WTC11 (cell line): ENCODE results near the gene DNPEP. TPM values are rescaled to one million over a fixed set of nuclear protein-coding genes. Genes with fewer than 3 reads are reported as not detected.

Experiments
- ATAC-seq: fragments of 200-7000 bp; cut with Tn5 transposase; 2 replicates; pipeline ENCODE4 v1.10.0; 2021; ENCODE audit warnings: mild to moderate bottlenecking, moderate library complexity
- CTCF ChIA-PET: fragments of 300-600 bp; sonication (Branson Sonifier 250); formaldehyde crosslinking; loops from one replicate; lab custom pipeline; 2021; ENCODE audit warnings: antibody characterized with exemption; lab: Charles Lee
- POLR2A ChIA-PET: fragments of 350-600 bp; sonication (Branson Sonifier 250); formaldehyde crosslinking; loops from one replicate; lab custom pipeline; 2021; ENCODE audit warnings: antibody characterized with exemption; lab: Charles Lee
- DNase-seq: peaks from one replicate; pipeline ENCODE4 v3.0.0; 2021; ENCODE audit warnings: low spot score
- H3K27ac Mint-ChIP-seq: 2 replicates; pipeline ENCODE4 v1.8.0; 2021; ENCODE audit warnings: mixed read lengths
- H3K27me3 Mint-ChIP-seq: 2 replicates; pipeline ENCODE4 v1.8.0; 2021; ENCODE audit warnings: low read depth, mild to moderate bottlenecking, moderate library complexity, mixed read lengths
- H3K36me3 Mint-ChIP-seq: 2 replicates; pipeline ENCODE4 v1.8.0; 2021; ENCODE audit warnings: mixed read lengths
- H3K4me1 Mint-ChIP-seq: 2 replicates; pipeline ENCODE4 v1.8.0; 2022; ENCODE audit warnings: mixed read lengths
- H3K4me3 Mint-ChIP-seq: 2 replicates; pipeline ENCODE4 v1.8.0; 2021; ENCODE audit warnings: mild to moderate bottlenecking, moderate library complexity, mixed read lengths
- H3K9me3 Mint-ChIP-seq: 2 replicates; pipeline ENCODE4 v1.8.0; 2021; ENCODE audit warnings: mixed read lengths
- CBFB ChIP-seq: sonication (generic); formaldehyde crosslinking; IDR thresholded peaks from 2 replicates; pipeline ENCODE4 v1.8.1; 2022; ENCODE audit warnings: mild to moderate bottlenecking, low read depth, missing genetic modification reagents
- EMX1 ChIP-seq: fragments of 250-450 bp; sonication (Bioruptor Pico); IDR thresholded peaks from 2 replicates; pipeline ENCODE4 v1.8.0; 2021; ENCODE audit warnings: mild to moderate bottlenecking
- ESRRA ChIP-seq: sonication (generic); formaldehyde crosslinking; IDR thresholded peaks from 2 replicates; pipeline ENCODE4 v1.8.1; 2022; ENCODE audit warnings: mild to moderate bottlenecking, missing genetic modification reagents, borderline replicate concordance
- JAZF1 ChIP-seq: fragments of 250-450 bp; sonication (Bioruptor Pico); IDR thresholded peaks from 2 replicates; pipeline ENCODE4 v1.9.0; 2021; ENCODE audit warnings: moderate library complexity, mild to moderate bottlenecking, inconsistent platforms
- NR2C2 ChIP-seq: sonication (generic); formaldehyde crosslinking; IDR thresholded peaks from 2 replicates; pipeline ENCODE4 v1.8.0; 2022; ENCODE audit warnings: mild to moderate bottlenecking, missing genetic modification reagents
- PRRX2 ChIP-seq: fragments of 250-450 bp; sonication (Bioruptor Pico); IDR thresholded peaks from 2 replicates; pipeline ENCODE4 v1.8.0; 2021; ENCODE audit warnings: mild to moderate bottlenecking
- SOX15 ChIP-seq: fragments of 250-450 bp; sonication (Bioruptor Pico); IDR thresholded peaks from 2 replicates; pipeline ENCODE4 v1.9.0; 2021; ENCODE audit warnings: mild to moderate bottlenecking
- SP1 ChIP-seq: sonication (generic); formaldehyde crosslinking; conservative IDR thresholded peaks from 2 replicates; pipeline ENCODE4 v1.8.1; 2022; ENCODE audit warnings: missing genetic modification reagents
- ZBTB21 ChIP-seq: sonication (generic); formaldehyde crosslinking; IDR thresholded peaks from 2 replicates; pipeline ENCODE4 v1.8.1; 2023; ENCODE audit warnings: mild to moderate bottlenecking, missing genetic modification reagents, borderline replicate concordance
- ZNF121 ChIP-seq: sonication (generic); formaldehyde crosslinking; IDR thresholded peaks from 2 replicates; pipeline ENCODE4 v1.8.0; 2023; ENCODE audit warnings: missing genetic modification reagents
- ZNF219 ChIP-seq: sonication (generic); formaldehyde crosslinking; IDR thresholded peaks from 2 replicates; pipeline ENCODE4 v1.8.0; 2023; ENCODE audit warnings: missing genetic modification reagents, mild to moderate bottlenecking, borderline replicate concordance
- ZNF232 ChIP-seq: sonication (generic); formaldehyde crosslinking; IDR thresholded peaks from 2 replicates; pipeline ENCODE4 v1.8.0; 2022; ENCODE audit warnings: mild to moderate bottlenecking, missing genetic modification reagents
- ZNF396 ChIP-seq: fragments of 250-450 bp; sonication (Bioruptor Pico); IDR thresholded peaks from 2 replicates; pipeline ENCODE4 v1.8.0; 2021; ENCODE audit warnings: mild to moderate bottlenecking, moderate library complexity, borderline replicate concordance
- total RNA-seq: library from RNA; stranded (reverse); gene quantifications from 3 replicates; pipeline ENCODE4 v1.2.3, GENCODE V29; 2021
- TF ChIP-seq, protein P1 (sequence below): sonication (generic); formaldehyde crosslinking; IDR thresholded peaks from 2 replicates; pipeline ENCODE4 v1.8.1; 2022; ENCODE audit warnings: missing genetic modification reagents, borderline replicate concordance
- TF ChIP-seq, protein P2 (sequence below): sonication (generic); formaldehyde crosslinking; IDR thresholded peaks from 2 replicates; pipeline ENCODE4 v1.8.0; 2022; ENCODE audit warnings: mild to moderate bottlenecking, missing genetic modification reagents
- TF ChIP-seq, protein P3 (sequence below): sonication (generic); formaldehyde crosslinking; IDR thresholded peaks from 2 replicates; pipeline ENCODE4 v1.8.0; 2022; ENCODE audit warnings: mild to moderate bottlenecking, missing genetic modification reagents
- TF ChIP-seq, protein P4 (sequence below): sonication (generic); formaldehyde crosslinking; IDR thresholded peaks from 2 replicates; pipeline ENCODE4 v1.8.1; 2023; ENCODE audit warnings: mild to moderate bottlenecking, moderate library complexity, missing genetic modification reagents
- TF ChIP-seq, protein P5 (sequence below): sonication (generic); formaldehyde crosslinking; conservative IDR thresholded peaks from 2 replicates; pipeline ENCODE4 v1.8.1; 2023; ENCODE audit warnings: mild to moderate bottlenecking, low read depth, missing genetic modification reagents, moderate library complexity
- TF ChIP-seq, protein P6 (sequence below): sonication (generic); formaldehyde crosslinking; conservative IDR thresholded peaks from 2 replicates; pipeline ENCODE4 v1.8.1; 2022; ENCODE audit warnings: mild to moderate bottlenecking, missing genetic modification reagents
- TF ChIP-seq, protein P7 (sequence below): sonication (generic); formaldehyde crosslinking; IDR thresholded peaks from 2 replicates; pipeline ENCODE4 v1.8.0; 2023; ENCODE audit warnings: mild to moderate bottlenecking, missing genetic modification reagents
- TF ChIP-seq, protein P8 (sequence below): fragments of 250-450 bp; sonication (Bioruptor Pico); conservative IDR thresholded peaks from 2 replicates; pipeline ENCODE4 v1.9.0; 2021; ENCODE audit warnings: mild to moderate bottlenecking
- TF ChIP-seq, protein P9 (sequence below): fragments of 250-450 bp; sonication (Bioruptor Pico); IDR thresholded peaks from 2 replicates; pipeline ENCODE4 v1.8.0; 2021; ENCODE audit warnings: mild to moderate bottlenecking

DNPEP gene
- total RNA-seq, 1 experiment from 2014 or later = 67.6 TPM

DNA sequence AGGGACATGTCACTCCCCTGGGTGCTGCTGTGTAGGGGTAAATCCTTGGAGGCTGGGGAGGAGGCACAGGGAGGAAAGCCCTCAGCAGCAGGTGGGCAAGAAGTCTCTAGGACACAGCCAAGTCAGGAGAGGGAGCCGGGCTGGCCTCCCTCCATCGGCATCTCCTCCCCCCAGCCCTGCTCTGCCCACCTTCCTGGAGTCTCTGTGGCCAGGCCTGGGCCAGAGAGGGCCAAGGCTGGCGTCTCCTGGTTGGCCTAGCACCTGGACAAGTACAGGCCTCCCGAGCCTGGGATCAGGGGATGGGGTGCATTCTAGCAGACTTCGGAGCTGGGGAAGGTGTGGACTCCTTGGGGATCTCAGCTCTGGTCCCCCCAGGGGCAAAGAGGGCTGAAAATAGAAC, 48.8 kb upstream of the DNPEP start (continued):
- TF ChIP-seq, protein P1, sequence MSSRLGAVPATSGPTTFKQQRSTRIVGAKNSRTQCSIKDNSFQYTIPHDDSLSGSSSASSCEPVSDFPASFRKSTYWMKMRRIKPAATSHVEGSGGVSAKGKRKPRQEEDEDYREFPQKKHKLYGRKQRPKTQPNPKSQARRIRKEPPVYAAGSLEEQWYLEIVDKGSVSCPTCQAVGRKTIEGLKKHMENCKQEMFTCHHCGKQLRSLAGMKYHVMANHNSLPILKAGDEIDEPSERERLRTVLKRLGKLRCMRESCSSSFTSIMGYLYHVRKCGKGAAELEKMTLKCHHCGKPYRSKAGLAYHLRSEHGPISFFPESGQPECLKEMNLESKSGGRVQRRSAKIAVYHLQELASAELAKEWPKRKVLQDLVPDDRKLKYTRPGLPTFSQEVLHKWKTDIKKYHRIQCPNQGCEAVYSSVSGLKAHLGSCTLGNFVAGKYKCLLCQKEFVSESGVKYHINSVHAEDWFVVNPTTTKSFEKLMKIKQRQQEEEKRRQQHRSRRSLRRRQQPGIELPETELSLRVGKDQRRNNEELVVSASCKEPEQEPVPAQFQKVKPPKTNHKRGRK (CRISPR knock-in tag) = no peak
- TF ChIP-seq ZBTB21 (CRISPR knock-in tag) = no peak
- no peak for TF ChIP-seq JAZF1 (CRISPR knock-in tag)
- TF ChIP-seq EMX1 (CRISPR knock-in tag) = no peak
- TF ChIP-seq ZNF232 = no peak
- TF ChIP-seq ESRRA (CRISPR knock-in tag) = no peak
- TF ChIP-seq ZNF396 = no peak

DNA sequence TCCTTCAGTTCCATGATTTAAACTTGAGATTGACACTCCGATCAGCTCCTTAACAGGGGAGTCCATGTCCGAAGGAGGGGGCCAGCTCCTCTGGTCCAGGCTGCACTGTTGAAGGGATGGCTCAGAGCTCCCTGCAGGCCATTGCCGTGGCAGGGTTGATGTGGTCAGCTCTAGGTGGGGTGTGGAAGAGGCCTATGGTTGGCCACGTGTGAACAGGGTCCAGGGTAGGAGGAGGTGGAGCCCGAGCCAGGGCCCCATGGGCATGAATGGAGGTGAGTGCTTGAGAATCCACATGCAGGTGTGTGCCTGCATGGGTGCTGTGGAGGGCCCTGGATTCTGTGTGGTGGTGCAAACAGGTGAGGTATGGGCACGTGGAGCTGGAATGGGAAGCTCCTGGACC, 48.0 kb upstream of the DNPEP start:
- ChIA-PET POLR2A (no interaction called here), CTCF (interaction anchor here (0.7 to 6.7 kb wide), 16 partner anchors 11 to 94 kb away, joined by 3 to 119 read pairs (median 20); partner anchors contain the start of genes DES, DNPEP and GMPPA)
- TF ChIP-seq, protein P2, sequence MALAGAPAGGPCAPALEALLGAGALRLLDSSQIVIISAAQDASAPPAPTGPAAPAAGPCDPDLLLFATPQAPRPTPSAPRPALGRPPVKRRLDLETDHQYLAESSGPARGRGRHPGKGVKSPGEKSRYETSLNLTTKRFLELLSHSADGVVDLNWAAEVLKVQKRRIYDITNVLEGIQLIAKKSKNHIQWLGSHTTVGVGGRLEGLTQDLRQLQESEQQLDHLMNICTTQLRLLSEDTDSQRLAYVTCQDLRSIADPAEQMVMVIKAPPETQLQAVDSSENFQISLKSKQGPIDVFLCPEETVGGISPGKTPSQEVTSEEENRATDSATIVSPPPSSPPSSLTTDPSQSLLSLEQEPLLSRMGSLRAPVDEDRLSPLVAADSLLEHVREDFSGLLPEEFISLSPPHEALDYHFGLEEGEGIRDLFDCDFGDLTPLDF (CRISPR knock-in tag) = no peak
- no peak for TF ChIP-seq SOX15
- TF ChIP-seq JAZF1 (CRISPR knock-in tag) = no peak
- TF ChIP-seq ZNF219 (CRISPR knock-in tag) = no peak
- TF ChIP-seq, protein P3, sequence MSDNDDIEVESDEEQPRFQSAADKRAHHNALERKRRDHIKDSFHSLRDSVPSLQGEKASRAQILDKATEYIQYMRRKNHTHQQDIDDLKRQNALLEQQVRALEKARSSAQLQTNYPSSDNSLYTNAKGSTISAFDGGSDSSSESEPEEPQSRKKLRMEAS (CRISPR knock-in tag) = no peak
- TF ChIP-seq, protein P4, sequence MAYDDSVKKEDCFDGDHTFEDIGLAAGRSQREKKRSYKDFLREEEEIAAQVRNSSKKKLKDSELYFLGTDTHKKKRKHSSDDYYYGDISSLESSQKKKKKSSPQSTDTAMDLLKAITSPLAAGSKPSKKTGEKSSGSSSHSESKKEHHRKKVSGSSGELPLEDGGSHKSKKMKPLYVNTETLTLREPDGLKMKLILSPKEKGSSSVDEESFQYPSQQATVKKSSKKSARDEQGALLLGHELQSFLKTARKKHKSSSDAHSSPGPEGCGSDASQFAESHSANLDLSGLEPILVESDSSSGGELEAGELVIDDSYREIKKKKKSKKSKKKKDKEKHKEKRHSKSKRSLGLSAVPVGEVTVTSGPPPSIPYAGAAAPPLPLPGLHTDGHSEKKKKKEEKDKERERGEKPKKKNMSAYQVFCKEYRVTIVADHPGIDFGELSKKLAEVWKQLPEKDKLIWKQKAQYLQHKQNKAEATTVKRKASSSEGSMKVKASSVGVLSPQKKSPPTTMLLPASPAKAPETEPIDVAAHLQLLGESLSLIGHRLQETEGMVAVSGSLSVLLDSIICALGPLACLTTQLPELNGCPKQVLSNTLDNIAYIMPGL (CRISPR knock-in tag) = no peak
- no peak for TF ChIP-seq SP1
- TF ChIP-seq, protein P5, sequence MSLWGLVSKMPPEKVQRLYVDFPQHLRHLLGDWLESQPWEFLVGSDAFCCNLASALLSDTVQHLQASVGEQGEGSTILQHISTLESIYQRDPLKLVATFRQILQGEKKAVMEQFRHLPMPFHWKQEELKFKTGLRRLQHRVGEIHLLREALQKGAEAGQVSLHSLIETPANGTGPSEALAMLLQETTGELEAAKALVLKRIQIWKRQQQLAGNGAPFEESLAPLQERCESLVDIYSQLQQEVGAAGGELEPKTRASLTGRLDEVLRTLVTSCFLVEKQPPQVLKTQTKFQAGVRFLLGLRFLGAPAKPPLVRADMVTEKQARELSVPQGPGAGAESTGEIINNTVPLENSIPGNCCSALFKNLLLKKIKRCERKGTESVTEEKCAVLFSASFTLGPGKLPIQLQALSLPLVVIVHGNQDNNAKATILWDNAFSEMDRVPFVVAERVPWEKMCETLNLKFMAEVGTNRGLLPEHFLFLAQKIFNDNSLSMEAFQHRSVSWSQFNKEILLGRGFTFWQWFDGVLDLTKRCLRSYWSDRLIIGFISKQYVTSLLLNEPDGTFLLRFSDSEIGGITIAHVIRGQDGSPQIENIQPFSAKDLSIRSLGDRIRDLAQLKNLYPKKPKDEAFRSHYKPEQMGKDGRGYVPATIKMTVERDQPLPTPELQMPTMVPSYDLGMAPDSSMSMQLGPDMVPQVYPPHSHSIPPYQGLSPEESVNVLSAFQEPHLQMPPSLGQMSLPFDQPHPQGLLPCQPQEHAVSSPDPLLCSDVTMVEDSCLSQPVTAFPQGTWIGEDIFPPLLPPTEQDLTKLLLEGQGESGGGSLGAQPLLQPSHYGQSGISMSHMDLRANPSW = no peak
- TF ChIP-seq, protein P6, sequence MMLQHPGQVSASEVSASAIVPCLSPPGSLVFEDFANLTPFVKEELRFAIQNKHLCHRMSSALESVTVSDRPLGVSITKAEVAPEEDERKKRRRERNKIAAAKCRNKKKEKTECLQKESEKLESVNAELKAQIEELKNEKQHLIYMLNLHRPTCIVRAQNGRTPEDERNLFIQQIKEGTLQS (CRISPR knock-in tag) = no peak
- no peak for TF ChIP-seq NR2C2 (CRISPR knock-in tag)
- TF ChIP-seq, protein P7, sequence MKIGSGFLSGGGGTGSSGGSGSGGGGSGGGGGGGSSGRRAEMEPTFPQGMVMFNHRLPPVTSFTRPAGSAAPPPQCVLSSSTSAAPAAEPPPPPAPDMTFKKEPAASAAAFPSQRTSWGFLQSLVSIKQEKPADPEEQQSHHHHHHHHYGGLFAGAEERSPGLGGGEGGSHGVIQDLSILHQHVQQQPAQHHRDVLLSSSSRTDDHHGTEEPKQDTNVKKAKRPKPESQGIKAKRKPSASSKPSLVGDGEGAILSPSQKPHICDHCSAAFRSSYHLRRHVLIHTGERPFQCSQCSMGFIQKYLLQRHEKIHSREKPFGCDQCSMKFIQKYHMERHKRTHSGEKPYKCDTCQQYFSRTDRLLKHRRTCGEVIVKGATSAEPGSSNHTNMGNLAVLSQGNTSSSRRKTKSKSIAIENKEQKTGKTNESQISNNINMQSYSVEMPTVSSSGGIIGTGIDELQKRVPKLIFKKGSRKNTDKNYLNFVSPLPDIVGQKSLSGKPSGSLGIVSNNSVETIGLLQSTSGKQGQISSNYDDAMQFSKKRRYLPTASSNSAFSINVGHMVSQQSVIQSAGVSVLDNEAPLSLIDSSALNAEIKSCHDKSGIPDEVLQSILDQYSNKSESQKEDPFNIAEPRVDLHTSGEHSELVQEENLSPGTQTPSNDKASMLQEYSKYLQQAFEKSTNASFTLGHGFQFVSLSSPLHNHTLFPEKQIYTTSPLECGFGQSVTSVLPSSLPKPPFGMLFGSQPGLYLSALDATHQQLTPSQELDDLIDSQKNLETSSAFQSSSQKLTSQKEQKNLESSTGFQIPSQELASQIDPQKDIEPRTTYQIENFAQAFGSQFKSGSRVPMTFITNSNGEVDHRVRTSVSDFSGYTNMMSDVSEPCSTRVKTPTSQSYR = no peak
- TF ChIP-seq CBFB (CRISPR knock-in tag) = no peak
- TF ChIP-seq ZNF121 (CRISPR knock-in tag) = no peak
- TF ChIP-seq, protein P8, sequence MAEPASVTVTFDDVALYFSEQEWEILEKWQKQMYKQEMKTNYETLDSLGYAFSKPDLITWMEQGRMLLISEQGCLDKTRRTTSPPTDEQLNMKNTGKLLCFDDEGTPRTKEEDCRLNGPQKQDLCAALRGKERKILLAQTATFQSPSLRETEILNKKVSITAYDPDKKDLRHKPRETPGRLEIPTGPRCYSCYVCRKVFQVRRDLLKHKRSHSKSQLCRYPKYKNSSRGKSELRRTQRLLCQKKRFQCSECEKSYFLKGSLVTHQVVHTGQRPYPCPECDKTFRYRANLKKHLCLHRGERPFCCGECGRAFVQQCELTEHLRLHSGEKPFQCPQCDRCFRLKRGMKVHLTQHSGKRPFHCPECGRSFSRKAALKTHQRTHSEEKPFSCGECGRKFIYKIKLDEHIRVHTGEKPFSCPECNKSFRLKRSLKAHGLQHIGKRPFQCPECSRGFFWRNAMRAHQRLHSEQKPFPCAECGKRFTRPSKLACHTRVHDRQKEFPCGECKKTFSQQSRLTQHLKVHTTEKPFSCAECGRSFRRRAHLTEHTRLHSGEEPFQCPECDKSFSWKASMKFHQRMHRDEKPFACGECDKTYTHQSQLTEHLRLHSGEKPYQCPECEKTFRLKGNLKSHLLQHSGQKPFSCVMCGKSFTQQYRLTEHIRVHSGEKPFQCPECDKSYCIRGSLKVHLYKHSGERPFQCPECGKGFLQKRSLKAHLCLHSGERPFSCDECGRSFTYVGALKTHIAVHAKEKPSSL (CRISPR knock-in tag) = no peak
- TF ChIP-seq, protein P9, sequence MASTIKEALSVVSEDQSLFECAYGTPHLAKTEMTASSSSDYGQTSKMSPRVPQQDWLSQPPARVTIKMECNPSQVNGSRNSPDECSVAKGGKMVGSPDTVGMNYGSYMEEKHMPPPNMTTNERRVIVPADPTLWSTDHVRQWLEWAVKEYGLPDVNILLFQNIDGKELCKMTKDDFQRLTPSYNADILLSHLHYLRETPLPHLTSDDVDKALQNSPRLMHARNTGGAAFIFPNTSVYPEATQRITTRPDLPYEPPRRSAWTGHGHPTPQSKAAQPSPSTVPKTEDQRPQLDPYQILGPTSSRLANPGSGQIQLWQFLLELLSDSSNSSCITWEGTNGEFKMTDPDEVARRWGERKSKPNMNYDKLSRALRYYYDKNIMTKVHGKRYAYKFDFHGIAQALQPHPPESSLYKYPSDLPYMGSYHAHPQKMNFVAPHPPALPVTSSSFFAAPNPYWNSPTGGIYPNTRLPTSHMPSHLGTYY (CRISPR knock-in tag) = no peak
- no peak for TF ChIP-seq PRRX2 (CRISPR knock-in tag)
- Mint-ChIP-seq H3K4me1 (peaks cover 9% of the 10 kb centered on the region), H3K27ac (no peak overlapping the region), H3K27me3 (peaks cover 22% of the 10 kb centered on the region), H3K9me3 (no peaks in the 10 kb centered on the region), H3K36me3 (no peaks in the 10 kb centered on the region), H3K4me3 (peak overlapping the region; percentile 37)
- DNase-seq (no peak), ATAC-seq (no peak)
